ENCODE results near the gene ZNF318. TPM values are rescaled to one million over a fixed set of nuclear protein-coding genes. Genes with fewer than 3 reads are reported as not detected.

Gene ZNF318
- total RNA-seq, 1 donor from 2014 or later, result 18.3 TPM

DNA sequence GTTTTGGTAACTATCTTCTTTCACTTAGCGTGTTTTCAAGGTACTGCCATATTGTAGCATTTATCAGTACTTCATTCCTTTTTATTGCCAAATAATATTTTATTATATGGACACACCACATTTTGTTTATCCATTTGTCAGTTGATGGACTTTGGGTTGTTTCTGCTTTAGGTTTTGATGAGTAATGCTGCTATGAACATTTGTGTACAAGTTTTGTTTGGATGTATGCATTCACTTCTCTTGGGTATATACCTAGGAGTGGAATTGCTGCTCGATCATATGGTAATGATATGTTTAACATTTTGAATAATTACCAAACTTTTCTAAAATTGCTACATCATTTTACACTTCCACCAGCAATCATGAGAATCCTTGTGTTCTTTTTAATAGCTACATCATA, 77.7 kb downstream of the ZNF318 start:
- DNase-seq (no peak), ATAC-seq (no peak)
- intact Hi-C loops (cut with DNase I), result no loop called here
- Histone ChIP-seq H3K27ac (no peak overlapping the region), H3K4me3 (no peak overlapping the region), H3K36me3 (no peaks in the 10 kb centered on the region), H3K27me3 (ENCODE audit: low read depth) (no peaks in the 10 kb centered on the region), H3K9me3 (no peaks in the 10 kb centered on the region), H3K4me1 (no peaks in the 10 kb centered on the region)
- TF ChIP-seq CTCF (IDR thresholded peaks at IDR 0.05), result no peak

GRCh38 chr6:43290905-43291355, 78.5 kb downstream of the ZNF318 start:
- TF ChIP-seq CTCF (IDR thresholded peaks at IDR 0.05), result no peak

DNA sequence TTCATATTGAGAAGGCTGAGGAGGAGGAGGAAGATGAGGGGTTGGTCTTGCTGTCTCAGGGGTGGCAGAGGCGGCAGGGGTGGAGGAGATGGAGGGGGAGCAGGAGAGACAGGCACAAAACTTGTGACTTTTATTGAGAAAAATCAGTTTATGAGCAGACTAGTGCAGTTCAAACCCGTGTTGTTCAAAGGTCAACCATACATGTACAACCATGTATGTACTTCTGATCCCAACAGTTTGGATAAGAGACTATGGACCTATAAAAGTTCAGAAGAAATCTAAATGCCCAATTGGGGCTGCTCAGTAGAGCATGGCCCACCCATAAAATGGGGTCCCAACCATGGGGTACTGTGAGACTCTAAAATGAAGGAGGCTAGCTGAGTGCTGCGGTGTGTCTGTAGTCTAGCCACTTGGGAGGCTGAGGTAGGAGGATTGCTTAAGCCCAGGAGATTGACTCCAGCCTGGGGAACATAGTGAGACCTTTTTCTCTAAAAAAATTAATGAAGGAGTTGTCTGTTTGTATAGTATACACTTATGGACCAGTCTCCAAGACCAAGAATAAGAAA, 79.0 kb downstream of the ZNF318 start:
- DNase-seq (no peak), ATAC-seq (no peak)
- H3K4me1 ChIP-seq, result no peaks in the 10 kb centered on the region
- H3K27me3 ChIP-seq (ENCODE audit: low read depth), result peaks cover 12% of the 10 kb centered on the region
- intact Hi-C loops (cut with DNase I), result no loop called here
- H3K4me3 ChIP-seq, result no peak overlapping the region
- no peaks in the 10 kb centered on the region for H3K36me3 ChIP-seq
- H3K9me3 ChIP-seq, result no peaks in the 10 kb centered on the region
- H3K27ac ChIP-seq, result no peak overlapping the region
- no peak for TF ChIP-seq CTCF (IDR thresholded peaks at IDR 0.05)

More at GRCh38 chr6:43290905-43291355, 78.5 kb downstream of the ZNF318 start:
- Histone ChIP-seq H3K9me3 (no peaks in the 10 kb centered on the region), H3K36me3 (no peaks in the 10 kb centered on the region), H3K4me3 (no peak overlapping the region), H3K27me3 (ENCODE audit: low read depth) (peaks cover 7% of the 10 kb centered on the region), H3K27ac (no peak overlapping the region), H3K4me1 (no peaks in the 10 kb centered on the region)
- no peak for ATAC-seq
- intact Hi-C loops (cut with DNase I), result no loop called here
- no peak for DNase-seq

DNA sequence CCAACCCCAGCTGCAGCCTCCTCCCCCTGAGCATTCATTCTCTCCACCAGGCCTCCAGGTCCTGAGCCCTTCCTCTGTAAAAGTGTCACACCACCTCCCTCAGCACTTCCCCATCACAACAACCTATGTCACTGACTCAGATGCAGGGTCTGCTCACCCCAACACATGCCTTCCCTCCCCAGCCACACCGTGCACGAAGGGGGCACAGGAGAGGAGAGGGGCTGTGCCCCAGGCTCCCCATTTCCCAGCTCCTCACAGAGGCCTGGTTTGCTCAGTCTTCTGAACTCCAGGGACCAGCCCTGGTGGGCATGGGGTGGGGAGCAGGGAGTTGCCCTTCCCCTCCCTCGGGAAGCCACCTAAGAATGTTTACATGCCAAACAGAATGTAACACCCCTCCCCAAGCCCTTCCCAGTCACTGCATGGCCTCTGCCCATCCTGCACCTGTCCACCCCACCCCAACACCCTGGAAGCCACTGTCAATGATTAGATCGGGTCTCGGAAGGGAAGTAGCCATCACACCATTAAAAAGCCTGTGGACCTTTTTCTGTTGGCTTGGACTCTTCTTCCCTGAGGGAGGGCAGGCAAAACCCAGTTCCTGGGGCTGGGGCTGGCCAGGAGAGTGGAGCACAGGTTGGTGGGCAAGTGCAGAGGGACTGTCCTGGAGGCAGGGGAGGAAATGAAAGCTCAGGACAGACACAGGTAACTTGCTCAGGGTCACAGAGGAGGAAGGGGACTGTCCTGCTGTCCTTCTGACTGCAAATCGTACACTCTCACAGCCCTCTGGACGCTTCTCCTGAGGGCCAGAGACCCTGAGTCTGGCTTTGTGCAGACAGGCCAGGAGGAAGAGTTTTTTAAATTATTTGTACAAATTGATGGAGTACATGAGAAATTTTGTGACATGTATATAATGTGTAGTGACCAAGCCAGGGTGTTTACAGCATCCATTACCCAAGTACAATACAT, 81.4 kb downstream of the ZNF318 start:
- Histone ChIP-seq H3K4me3 (no peak overlapping the region), H3K36me3 (no peaks in the 10 kb centered on the region), H3K9me3 (no peaks in the 10 kb centered on the region), H3K4me1 (no peaks in the 10 kb centered on the region), H3K27me3 (ENCODE audit: low read depth) (peaks cover 33% of the 10 kb centered on the region), H3K27ac (no peak overlapping the region)
- intact Hi-C loops (cut with DNase I), result no loop called here
- no peak for ATAC-seq
- DNase-seq, result no peak
- TF ChIP-seq CTCF (IDR thresholded peaks at IDR 0.05), result no peak

DNA sequence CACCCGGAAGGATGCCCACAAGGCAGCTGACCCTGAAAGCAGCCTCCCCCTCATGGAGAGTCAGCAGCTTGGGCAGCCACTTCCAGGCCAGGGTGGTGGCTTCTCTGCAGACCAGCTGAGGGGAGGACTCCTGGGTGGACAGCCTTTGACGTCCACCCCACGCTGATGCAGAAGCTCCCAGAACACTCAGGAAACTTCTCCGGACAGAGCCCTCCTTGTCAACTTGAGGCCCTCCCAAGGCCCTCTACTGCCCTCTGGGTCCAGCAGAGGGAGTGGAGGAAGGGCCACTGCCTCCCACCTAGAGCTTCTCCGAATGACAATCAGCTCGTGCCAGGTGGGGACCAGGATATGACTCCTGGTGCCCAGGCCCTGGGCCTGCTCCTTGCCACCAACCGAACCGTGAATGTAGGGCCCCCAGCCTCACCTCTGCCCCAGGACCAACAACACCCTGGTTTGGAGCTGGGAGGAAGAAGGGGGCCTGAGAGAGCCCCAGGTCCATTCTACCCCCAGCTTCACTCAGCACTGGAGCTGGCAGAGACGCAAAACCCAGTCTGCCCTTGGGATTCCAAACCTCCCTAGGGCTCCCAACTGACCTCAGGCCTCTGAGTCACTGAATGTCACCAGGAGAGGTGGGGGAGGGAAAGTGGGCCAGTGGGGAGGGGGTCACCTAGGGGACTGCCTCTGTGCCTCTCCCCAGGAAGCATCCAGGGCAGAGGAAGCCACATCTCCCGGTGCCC, 82.3 kb downstream of the ZNF318 start:
- H3K36me3 ChIP-seq, result no peaks in the 10 kb centered on the region
- no peaks in the 10 kb centered on the region for H3K9me3 ChIP-seq
- intact Hi-C loops (cut with DNase I), result no loop called here
- H3K27ac ChIP-seq, result no peak overlapping the region
- H3K4me3 ChIP-seq, result no peak overlapping the region
- no peak for ATAC-seq
- no peak for TF ChIP-seq CTCF (IDR thresholded peaks at IDR 0.05)
- DNase-seq, result no peak
- H3K27me3 ChIP-seq (ENCODE audit: low read depth), result peaks cover 33% of the 10 kb centered on the region
- H3K4me1 ChIP-seq, result no peaks in the 10 kb centered on the region
